Fibroblast of skin of right quadriceps (primary cell): Measurements from ENCODE around the gene DSCAML1.

Source experiments
- DNase-seq: peaks from one replicate; pipeline ENCODE4 v3.0.0-alpha.2; 2013

DSCAML1 gene

GRCh38 chr11:117750357-117750756 lies 46.7 kb downstream of the DSCAML1 start:
- no peak for DNase-seq

- DNase-seq: no peak
Observed at GRCh38 chr11:117749541-117749910, 47.5 kb downstream of the DSCAML1 start.

GRCh38 chr11:117748771-117749540 lies 48.1 kb downstream of the DSCAML1 start:
- DNase-seq: no peak

GRCh38 chr11:117747892-117748291 lies 49.1 kb downstream of the DSCAML1 start:
- DNase-seq: no peak

- no peak for DNase-seq
Observed at GRCh38 chr11:117745346-117745745, 51.7 kb downstream of the DSCAML1 start.

GRCh38 chr11:117744471-117745150 lies 52.4 kb downstream of the DSCAML1 start:
- no peak for DNase-seq

- DNase-seq: no peak
Observed at GRCh38 chr11:117743121-117743815, 53.7 kb downstream of the DSCAML1 start.

GRCh38 chr11:117738246-117738957 lies 58.6 kb downstream of the DSCAML1 start:
- DNase-seq: peak; percentile 4

GRCh38 chr11:117735350-117735977 lies 61.6 kb downstream of the DSCAML1 start:
- DNase-seq: no peak

- DNase-seq: no peak
Observed at GRCh38 chr11:117734601-117735024, 62.4 kb downstream of the DSCAML1 start.

GRCh38 chr11:117733316-117733715 lies 63.7 kb downstream of the DSCAML1 start:
- no peak for DNase-seq

- DNase-seq: no peak
Observed at GRCh38 chr11:117731722-117732290, 65.2 kb downstream of the DSCAML1 start.

GRCh38 chr11:117730208-117730800 lies 66.7 kb downstream of the DSCAML1 start:
- DNase-seq: peak; percentile 9

- DNase-seq: no peak
Observed at GRCh38 chr11:117725048-117725734, 71.8 kb downstream of the DSCAML1 start.

- DNase-seq: no peak
Observed at GRCh38 chr11:117724621-117725020, 72.4 kb downstream of the DSCAML1 start.

GRCh38 chr11:117724104-117724503 lies 72.9 kb downstream of the DSCAML1 start:
- no peak for DNase-seq

GRCh38 chr11:117723277-117724024 lies 73.6 kb downstream of the DSCAML1 start:
- DNase-seq: no peak

- DNase-seq: no peak
Observed at GRCh38 chr11:117722082-117722481, 74.9 kb downstream of the DSCAML1 start.

- DNase-seq: no peak
Observed at GRCh38 chr11:117720061-117720511, 76.9 kb downstream of the DSCAML1 start.

GRCh38 chr11:117719480-117719879 lies 77.5 kb downstream of the DSCAML1 start:
- no peak for DNase-seq
